Caco-2 (cell line): ENCODE results near the gene UTP4. TPM values are rescaled to one million over a fixed set of nuclear protein-coding genes. Genes with fewer than 3 reads are reported as not detected.

Experiments used
- BruUV-seq: library from RNA; stranded (reverse); fragments of 400-500 nt; replicated peaks from 2 replicates; lab custom pipeline; 2021; lab: Mats Ljungman, UMichigan
- CTCF ChIA-PET: fragments of 300-600 bp; sonication (Branson Sonifier 250); formaldehyde crosslinking; loops from one replicate; lab custom pipeline; 2022; ENCODE audit warnings: antibody characterized with exemption; lab: Charles Lee
- POLR2A ChIA-PET: fragments of 300-600 bp; sonication (Branson Sonifier 250); formaldehyde crosslinking; loops from one replicate; lab custom pipeline; 2022; ENCODE audit warnings: antibody characterized with exemption; lab: Charles Lee
- DNase-seq, 2 experiments: peaks; one replicate each; pipeline versions ENCODE4 v3.0.0 to v3.0.0-alpha.2; 2020 to 2022
- H3K27me3 ChIP-seq: replicated peaks from 2 replicates; pipeline ENCODE4 v1.6.0; 2011; ENCODE audit warnings: low read length; ENCODE audit not compliant: control insufficient read depth, insufficient read depth
- H3K36me3 ChIP-seq: 2 replicates; pipeline ENCODE4 v1.5.1; 2011; ENCODE audit warnings: low read length; ENCODE audit not compliant: control insufficient read depth, insufficient read depth
- H3K4me1 ChIP-seq: fragments of 250-450 bp; sonication (Bioruptor Pico); 2 replicates; pipeline ENCODE4 v1.5.1; 2020; ENCODE audit warnings: mild to moderate bottlenecking
- H3K4me3 ChIP-seq: 2 replicates; pipeline ENCODE4 v1.5.1; 2011; ENCODE audit warnings: low read depth, mild to moderate bottlenecking, control low read depth, low read length
- H3K9me3 ChIP-seq: fragments of 250-450 bp; sonication (Bioruptor Pico); 2 replicates; pipeline ENCODE4 v1.5.1; 2020; ENCODE audit warnings: mild to moderate bottlenecking, moderate library complexity
- H3K27ac Mint-ChIP-seq: one replicate; pipeline ENCODE4 v1.8.0; 2022; ENCODE audit warnings: mixed read lengths; ENCODE audit not compliant: unreplicated experiment
- H3K27me3 Mint-ChIP-seq: one replicate; pipeline ENCODE4 v1.8.0; 2022; ENCODE audit warnings: mixed read lengths; ENCODE audit not compliant: insufficient read depth, unreplicated experiment
- H3K36me3 Mint-ChIP-seq: one replicate; pipeline ENCODE4 v1.8.0; 2022; ENCODE audit warnings: mild to moderate bottlenecking, mixed read lengths; ENCODE audit not compliant: insufficient read depth, unreplicated experiment
- H3K4me1 Mint-ChIP-seq: one replicate; pipeline ENCODE4 v1.8.0; 2022; ENCODE audit warnings: low read depth, mixed read lengths; ENCODE audit not compliant: unreplicated experiment
- H3K4me3 Mint-ChIP-seq: one replicate; pipeline ENCODE4 v1.8.0; 2022; ENCODE audit warnings: mild to moderate bottlenecking, moderate library complexity, mixed read lengths; ENCODE audit not compliant: unreplicated experiment
- H3K9me3 Mint-ChIP-seq: one replicate; pipeline ENCODE4 v1.8.0; 2022; ENCODE audit warnings: mixed read lengths; ENCODE audit not compliant: unreplicated experiment
- CTCF ChIP-seq, 2 experiments: fragments of 200-600 bp in 1 of 2; IDR thresholded peaks; 1 replicate in 1 of 2; 2 replicates in 1 of 2; pipeline versions ENCODE4 v1.5.1 to v1.8.0; 2011 to 2022; ENCODE audit warnings: antibody characterized with exemption in 1 of 2, control low read depth in 1 of 2, inconsistent platforms in 1 of 2, low read depth in 1 of 2, low read length in 1 of 2, mild to moderate bottlenecking in 1 of 2, moderate library complexity in 1 of 2; ENCODE audit not compliant: insufficient read depth in 1 of 2, severe bottlenecking in 1 of 2, unreplicated experiment in 1 of 2
- intact Hi-C: fragments of 100-400 bp; cut with micrococcal nuclease; formaldehyde crosslinking; loops from one replicate; pipeline ENCODE4 v1.10.0; 2022; ENCODE audit not compliant: unreplicated experiment
- total RNA-seq: library from RNA; stranded (reverse); gene quantifications from 2 replicates; pipeline ENCODE4 v1.2.3, GENCODE V29; 2022

Gene UTP4
- total RNA-seq, 1 experiment from 2014 or later = 126 TPM

- ChIA-PET CTCF (interaction anchor here (0.5 to 2.1 kb wide), 17 partner anchors 10 to 728 kb away, joined by 3 to 15 read pairs (median 4); no protein-coding TSS in a partner anchor), POLR2A (interaction anchor here (0.6 to 1.3 kb wide), 5 partner anchors 34 to 578 kb away, joined by 3 to 9 read pairs (median 3); no protein-coding TSS in a partner anchor)
- Histone ChIP-seq H3K4me3 (peak within 1 kb of the TSS; percentile 50), H3K9me3 (no peaks in the 10 kb centered on the region), H3K27me3 (no peaks in the 10 kb centered on the region), H3K36me3 (no peaks in the 10 kb centered on the region), H3K4me1 (peaks cover 9% of the 10 kb centered on the region)
- Mint-ChIP-seq H3K4me3 (peak within 1 kb of the TSS; percentile 92), H3K9me3 (no peaks in the 10 kb centered on the region), H3K36me3 (peaks cover 9% of the 10 kb centered on the region), H3K27me3 (no peaks in the 10 kb centered on the region), H3K4me1 (peaks cover 19% of the 10 kb centered on the region), H3K27ac (peak within 1 kb of the TSS; percentile 61)
- no TSS peak for BruUV-seq
- peak; percentile 73 to 89 for DNase-seq
- peak; percentile 33 to 60 for TF ChIP-seq CTCF (IDR thresholded peaks at IDR 0.05; ENCODE audit: insufficient read depth in 1 of 2, low read depth in 1 of 2, low read length in 1 of 2, severe bottlenecking in 1 of 2, unreplicated experiment in 1 of 2)
- intact Hi-C loops = loop anchor here (1.0 to 10.0 kb wide), 4 partner anchors 110 to 571 kb away; partner anchors contain the start of gene ZFP90
Measured at GRCh38 chr16:69105501-69106361, 26.7 kb upstream of the UTP4 start, which contains the start of gene HAS3. TSS of gene HAS3 (plus strand) at chr16:69105653. CDS start at chr16:69109396, 3,743 bp downstream.

GRCh38 chr16:69106491-69107315 lies 25.7 kb upstream of the UTP4 start:
- TF ChIP-seq CTCF (IDR thresholded peaks at IDR 0.05; ENCODE audit: insufficient read depth in 1 of 2, low read depth in 1 of 2, low read length in 1 of 2, severe bottlenecking in 1 of 2, unreplicated experiment in 1 of 2) = no peak
- CTCF ChIA-PET = interaction anchor here (1.2 to 2.1 kb wide), 8 partner anchors 9 to 263 kb away, joined by 3 to 15 read pairs (median 5); no protein-coding TSS in a partner anchor
- POLR2A ChIA-PET = interaction anchor here (1.0 to 1.3 kb wide), 2 partner anchors 34 to 262 kb away, joined by 3 to 6 read pairs; no protein-coding TSS in a partner anchor
- no peaks in the 10 kb centered on the region for H3K9me3 Mint-ChIP-seq
- H3K27ac Mint-ChIP-seq = no peak overlapping the region
- Histone ChIP-seq H3K36me3 (no peaks in the 10 kb centered on the region), H3K9me3 (no peaks in the 10 kb centered on the region), H3K27me3 (no peaks in the 10 kb centered on the region), H3K4me3 (peak overlapping the region; percentile 50), H3K4me1 (peaks cover 9% of the 10 kb centered on the region)
- peaks cover 15% of the 10 kb centered on the region for H3K36me3 Mint-ChIP-seq
- peak overlapping the region; percentile 92 for H3K4me3 Mint-ChIP-seq
- intact Hi-C loops = loop anchor here (10.0 kb wide), 1 partner anchor 572 kb away; the partner anchor contains the start of gene ZFP90
- DNase-seq = peak in 1 of 2 experiments; percentile 29
- H3K4me1 Mint-ChIP-seq = peaks cover 14% of the 10 kb centered on the region
- no peaks in the 10 kb centered on the region for H3K27me3 Mint-ChIP-seq
- BruUV-seq = TSS peak; percentile 19
